ENCODE data around the gene VPS51. TPM values are rescaled to one million over a fixed set of nuclear protein-coding genes. Genes with fewer than 3 reads are reported as not detected.

The VPS51 gene
- total RNA-seq, 1 experiment from 2014 or later, result 89.5 TPM

GRCh38 chr11:65120831-65121230, 24.8 kb downstream of the VPS51 start:
- H3K79me2 ChIP-seq (ENCODE audit: insufficient read depth, low read length), result peaks cover 74% of the 10 kb centered on the region
- RAD21 ChIA-PET (ENCODE audit: low non-redundant PET in 1 of 2, low total read pairs in 2 of 2, uncharacterized antibody in 2 of 2, unreplicated experiment in 2 of 2), result no interaction called here
- TF ChIP-seq JUND (IDR thresholded peaks at IDR 0.05), result no peak
- TF ChIP-seq, protein P1, sequence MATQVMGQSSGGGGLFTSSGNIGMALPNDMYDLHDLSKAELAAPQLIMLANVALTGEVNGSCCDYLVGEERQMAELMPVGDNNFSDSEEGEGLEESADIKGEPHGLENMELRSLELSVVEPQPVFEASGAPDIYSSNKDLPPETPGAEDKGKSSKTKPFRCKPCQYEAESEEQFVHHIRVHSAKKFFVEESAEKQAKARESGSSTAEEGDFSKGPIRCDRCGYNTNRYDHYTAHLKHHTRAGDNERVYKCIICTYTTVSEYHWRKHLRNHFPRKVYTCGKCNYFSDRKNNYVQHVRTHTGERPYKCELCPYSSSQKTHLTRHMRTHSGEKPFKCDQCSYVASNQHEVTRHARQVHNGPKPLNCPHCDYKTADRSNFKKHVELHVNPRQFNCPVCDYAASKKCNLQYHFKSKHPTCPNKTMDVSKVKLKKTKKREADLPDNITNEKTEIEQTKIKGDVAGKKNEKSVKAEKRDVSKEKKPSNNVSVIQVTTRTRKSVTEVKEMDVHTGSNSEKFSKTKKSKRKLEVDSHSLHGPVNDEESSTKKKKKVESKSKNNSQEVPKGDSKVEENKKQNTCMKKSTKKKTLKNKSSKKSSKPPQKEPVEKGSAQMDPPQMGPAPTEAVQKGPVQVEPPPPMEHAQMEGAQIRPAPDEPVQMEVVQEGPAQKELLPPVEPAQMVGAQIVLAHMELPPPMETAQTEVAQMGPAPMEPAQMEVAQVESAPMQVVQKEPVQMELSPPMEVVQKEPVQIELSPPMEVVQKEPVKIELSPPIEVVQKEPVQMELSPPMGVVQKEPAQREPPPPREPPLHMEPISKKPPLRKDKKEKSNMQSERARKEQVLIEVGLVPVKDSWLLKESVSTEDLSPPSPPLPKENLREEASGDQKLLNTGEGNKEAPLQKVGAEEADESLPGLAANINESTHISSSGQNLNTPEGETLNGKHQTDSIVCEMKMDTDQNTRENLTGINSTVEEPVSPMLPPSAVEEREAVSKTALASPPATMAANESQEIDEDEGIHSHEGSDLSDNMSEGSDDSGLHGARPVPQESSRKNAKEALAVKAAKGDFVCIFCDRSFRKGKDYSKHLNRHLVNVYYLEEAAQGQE (IDR thresholded peaks at IDR 0.05; ENCODE audit: low read depth), result no peak
- TF ChIP-seq ELF1 (IDR thresholded peaks at IDR 0.05; ENCODE audit: borderline replicate concordance, low read depth), result no peak
- no peak for TF ChIP-seq YY1 (IDR thresholded peaks at IDR 0.05; ENCODE audit: extremely low read depth, insufficient replicate concordance, low read depth, low read length)
- TF ChIP-seq CEBPB (IDR thresholded peaks at IDR 0.05; ENCODE audit: low read depth), result no peak
- no peak for TF ChIP-seq SRF (IDR thresholded peaks at IDR 0.05; ENCODE audit: low read depth)
- no peak for TF ChIP-seq FOSL1 (IDR thresholded peaks at IDR 0.05; ENCODE audit: low read depth)
- no peak overlapping the region for H2AFZ ChIP-seq (ENCODE audit: low read depth, low read length, poor library complexity, severe bottlenecking)
- ATAC-seq (no peak), DNase-seq (ENCODE audit: low read depth, low spot score) (no peak)
- peak overlapping the region; percentile 93 for H3K9ac ChIP-seq (ENCODE audit: low read length)
- POLR2A ChIA-PET, result interaction anchor here (2.9 kb wide), 1 partner anchor 14 kb away, joined by 52 read pairs; the partner anchor contains the start of gene SYVN1
- H3K36me3 ChIP-seq (ENCODE audit: control insufficient read depth in 1 of 2, insufficient read depth in 2 of 2, low read length in 2 of 2), result peaks cover 21 to 51% of the 10 kb centered on the region in 2 experiments
- H3K9me3 ChIP-seq (ENCODE audit: control insufficient read depth in 1 of 2, insufficient read depth in 1 of 2, low read depth in 1 of 2, low read length in 2 of 2), result no peaks in the 10 kb centered on the region
- H3K4me3 ChIP-seq (replicated peaks in 1 of 2; ENCODE audit: low read depth in 1 of 2, low read length in 2 of 2), result peak overlapping the region; percentile 72 to 91
- no peaks in the 10 kb centered on the region; the same call in 1 of the 2 replicates for H4K20me1 ChIP-seq (ENCODE audit: insufficient read depth)
- peak overlapping the region; percentile 94 for H3K27ac ChIP-seq (ENCODE audit: low read depth, low read length)
- no peaks in the 10 kb centered on the region for H3K27me3 ChIP-seq (ENCODE audit: insufficient read depth, low read length)
- peaks cover 16 to 32% of the 10 kb centered on the region in 2 experiments; a peak in 3 of 4 replicates for H3K4me1 ChIP-seq (ENCODE audit: control insufficient read depth in 1 of 2, insufficient read depth in 2 of 2, low read length in 2 of 2)
- H3K9me2 ChIP-seq (ENCODE audit: insufficient read depth), result no peaks in the 10 kb centered on the region
- CTCF ChIA-PET, result interaction anchor here (2.0 kb wide), 1 partner anchor 9 kb away, joined by 5 read pairs; the partner anchor contains the start of gene TM7SF2
- intact Hi-C loops (cut with micrococcal nuclease), result no loop called here
- H3K4me2 ChIP-seq (ENCODE audit: low read length), result peak overlapping the region; percentile 91
- no TSS peak for BruUV-seq (replicated peaks)

Data from HCT116 (cell line).